ENCODE measurements around the gene COBL.

GRCh38 chr7:51158211-51158610 is 158.4 kb downstream of the COBL start:
- TF ChIP-seq CTCF (IDR thresholded peaks at IDR 0.05), result no peak
- no peak for TF ChIP-seq POLR2A (IDR thresholded peaks at IDR 0.05)

Measured in adrenal gland (tissue), 5 donors.